HepG2 (cell line): ENCODE measurements around the gene P2RX7.

ENCODE experiments used
- RNF2 ChIP-seq: fragments of 450-650 bp; conservative IDR thresholded peaks from 2 replicates; pipeline ENCODE4 v1.6.1; 2016; ENCODE audit warnings: low read depth
- SAFB2 ChIP-seq: sonication (generic); formaldehyde crosslinking; IDR thresholded peaks from 2 replicates; pipeline ENCODE4 v1.5.1; 2020; ENCODE audit warnings: missing genetic modification reagents, low read depth, mild to moderate bottlenecking, borderline replicate concordance
- STAT5B ChIP-seq: sonication (generic); formaldehyde crosslinking; IDR thresholded peaks from 2 replicates; pipeline ENCODE4 v1.4.0; 2020; ENCODE audit warnings: missing genetic modification reagents
- TF ChIP-seq, protein P1 (sequence below): sonication (generic); formaldehyde crosslinking; IDR thresholded peaks from 2 replicates; pipeline ENCODE4 v1.8.1; 2022; ENCODE audit warnings: mild to moderate bottlenecking, missing genetic modification reagents

DNA sequence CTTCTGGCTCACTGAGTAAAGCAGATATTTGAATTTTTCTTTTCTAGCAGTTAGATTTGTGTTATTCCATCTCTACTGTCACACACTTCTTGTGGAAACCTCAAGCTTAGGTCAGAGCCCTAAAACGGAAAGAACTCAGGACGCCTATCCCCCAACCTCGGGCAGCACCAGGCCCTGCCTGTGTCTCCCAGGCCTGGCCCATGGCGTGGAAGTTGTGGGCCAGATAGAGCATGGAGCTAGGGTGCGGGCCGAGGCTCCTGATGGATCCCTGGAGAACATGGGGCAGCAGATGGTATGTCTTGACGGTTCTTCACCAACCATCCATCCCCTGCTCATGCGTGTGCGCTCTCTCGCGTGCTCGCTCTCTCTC lies 97.8 kb downstream of the P2RX7 start:
- TF ChIP-seq SAFB2 (CRISPR knock-in tag) (no peak), RNF2 (no peak), STAT5B (CRISPR knock-in tag) (no peak)
- TF ChIP-seq, protein P1, sequence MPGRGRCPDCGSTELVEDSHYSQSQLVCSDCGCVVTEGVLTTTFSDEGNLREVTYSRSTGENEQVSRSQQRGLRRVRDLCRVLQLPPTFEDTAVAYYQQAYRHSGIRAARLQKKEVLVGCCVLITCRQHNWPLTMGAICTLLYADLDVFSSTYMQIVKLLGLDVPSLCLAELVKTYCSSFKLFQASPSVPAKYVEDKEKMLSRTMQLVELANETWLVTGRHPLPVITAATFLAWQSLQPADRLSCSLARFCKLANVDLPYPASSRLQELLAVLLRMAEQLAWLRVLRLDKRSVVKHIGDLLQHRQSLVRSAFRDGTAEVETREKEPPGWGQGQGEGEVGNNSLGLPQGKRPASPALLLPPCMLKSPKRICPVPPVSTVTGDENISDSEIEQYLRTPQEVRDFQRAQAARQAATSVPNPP = no peak
